K562 (cell line): ENCODE data around the gene MED15. TPM values are rescaled to one million over a fixed set of nuclear protein-coding genes. Genes with fewer than 3 reads are reported as not detected.

Experiments used
- DIDO1 ChIP-seq: fragments of 450-650 bp; IDR thresholded peaks from 2 replicates; pipeline ENCODE4 v1.6.1; 2016; ENCODE audit warnings: low read depth, missing biosample characterization, missing genetic modification characterization
- DMBX1 ChIP-seq: fragments of 250-450 bp; sonication (Bioruptor Pico); IDR thresholded peaks from 2 replicates; pipeline ENCODE4 v1.8.0; 2022; ENCODE audit warnings: inconsistent platforms, mild to moderate bottlenecking, moderate library complexity, borderline replicate concordance
- FOSL1 ChIP-seq: fragments of 200-800 bp; sonication (Bioruptor generic); conservative IDR thresholded peaks from 2 replicates; pipeline ENCODE4 v1.6.1; 2016; ENCODE audit warnings: missing genetic modification characterization, missing compliant biosample characterization
- FOXO4 ChIP-seq: fragments of 450-650 bp; formaldehyde crosslinking; IDR thresholded peaks from 2 replicates; pipeline ENCODE4 v1.4.0; 2020; ENCODE audit warnings: mild to moderate bottlenecking, moderate library complexity
- ILK ChIP-seq: fragments of 450-650 bp; IDR thresholded peaks from 2 replicates; pipeline ENCODE4 v1.6.1; 2016; ENCODE audit warnings: missing genetic modification characterization, low read depth, mild to moderate bottlenecking, missing compliant biosample characterization, moderate library complexity, borderline replicate concordance
- POLR2AphosphoS2 ChIP-seq: IDR thresholded peaks from 2 replicates; pipeline ENCODE4 v1.6.1; 2012; ENCODE audit warnings: low read length, improper control_type of control experiment
- PPARD ChIP-seq: fragments of 250-450 bp; sonication (Bioruptor Pico); IDR thresholded peaks from 2 replicates; pipeline ENCODE4 v1.8.0; 2022; ENCODE audit warnings: inconsistent platforms, mild to moderate bottlenecking, moderate library complexity
- RBM22 ChIP-seq: fragments of 200-400 bp; formaldehyde crosslinking; IDR thresholded peaks from 2 replicates; pipeline ENCODE4 v1.6.1; 2018; ENCODE audit warnings: low read length, low read depth; ENCODE audit not compliant: poor library complexity, severe bottlenecking
- RBM34 ChIP-seq: fragments of 200-400 bp; formaldehyde crosslinking; IDR thresholded peaks from 2 replicates; pipeline ENCODE4 v1.6.1; 2018; ENCODE audit warnings: low read length, borderline replicate concordance; ENCODE audit not compliant: insufficient read depth
- RERE ChIP-seq: sonication (generic); formaldehyde crosslinking; IDR thresholded peaks from 2 replicates; pipeline ENCODE4 v1.8.0; 2023; ENCODE audit warnings: missing genetic modification reagents, mild to moderate bottlenecking, borderline replicate concordance
- TCF3 ChIP-seq: sonication (generic); formaldehyde crosslinking; IDR thresholded peaks from 2 replicates; pipeline ENCODE4 v1.4.0; 2020; ENCODE audit warnings: mild to moderate bottlenecking, missing genetic modification reagents
- YBX1 ChIP-seq: fragments of 450-650 bp; IDR thresholded peaks from 2 replicates; pipeline ENCODE4 v1.7.1; 2016; ENCODE audit warnings: mild to moderate bottlenecking
- ZFX ChIP-seq: sonication (generic); formaldehyde crosslinking; IDR thresholded peaks from 2 replicates; pipeline ENCODE4 v1.8.0; 2022; ENCODE audit warnings: mild to moderate bottlenecking, missing genetic modification reagents, moderate library complexity
- ZNF140 ChIP-seq: fragments of 250-450 bp; sonication (Bioruptor Pico); IDR thresholded peaks from 2 replicates; pipeline ENCODE4 v1.8.0; 2021; ENCODE audit warnings: moderate library complexity, mild to moderate bottlenecking, inconsistent platforms
- ZNF408 ChIP-seq: fragments of 250-450 bp; sonication (Bioruptor Pico); IDR thresholded peaks from 2 replicates; pipeline ENCODE4 v1.4.0; 2020; ENCODE audit warnings: low read depth, mild to moderate bottlenecking, moderate library complexity
- ZNF586 ChIP-seq: fragments of 450-650 bp; formaldehyde crosslinking; conservative IDR thresholded peaks from 2 replicates; pipeline ENCODE4 v1.4.0; 2020; ENCODE audit warnings: mild to moderate bottlenecking, moderate library complexity
- ZNF79 ChIP-seq: fragments of 250-450 bp; sonication (Bioruptor Pico); IDR thresholded peaks from 2 replicates; pipeline ENCODE4 v1.4.0; 2020; ENCODE audit warnings: low read depth, mild to moderate bottlenecking, moderate library complexity
- polyA plus RNA-seq, 8 experiments: library from polyadenylated mRNA; depleted of rRNA in 4 of 8; stranded (reverse) in 5 of 8; unstranded in 3 of 8; fragments of >200 nt; fragmentation: Nextera tagmentation in 2 of 8; fragmentation: Illumina TruSeq in 1 of 8; extraction: Ambion mirVana in 2 of 8; extraction: Trizol in 1 of 8; gene quantifications; 2 replicates each; pipeline versions ENCODE4 v1.2.1 to v1.2.3, GENCODE V29; 2011 to 2014; ENCODE audit warnings: inconsistent platforms in 1 of 8, missing spikeins in 1 of 8
- total RNA-seq, 7 experiments: library from RNA; depleted of rRNA in 6 of 7; stranded (reverse); fragments of >200 nt in 6 of 7; fragmentation: Illumina TruSeq in 2 of 7; extraction: Trizol in 2 of 7; gene quantifications; 2 replicates each; pipeline versions ENCODE4 v1.2.1 to v1.2.3, GENCODE V29; 2011 to 2021; ENCODE audit warnings: low replicate concordance in 1 of 7
- TF ChIP-seq, protein P1 (sequence below): IDR thresholded peaks from 3 replicates; pipeline ENCODE4 v1.6.1; 2011; ENCODE audit warnings: borderline replicate concordance, mild to moderate bottlenecking; ENCODE audit not compliant: insufficient read length, insufficient read depth

Gene MED15
- total and polyA plus RNA-seq, 9 of the 15 experiments (the other 6 are each of a cell fraction or from before 2014, with no cell fraction given): 4.0 to 271 (median 60.1) TPM

GRCh38 chr22:20507253-20508066 lies at the start of gene MED15 (continued):
- TF ChIP-seq YBX1 (no peak), TCF3 (CRISPR knock-in tag) (no peak), RBM22 (peak; percentile 97), DIDO1 (tag) (no peak), ZNF408 (CRISPR knock-in tag) (no peak), ZFX (CRISPR knock-in tag) (no peak), ZNF586 (no peak), ZNF79 (CRISPR knock-in tag) (no peak), RBM34 (no peak), FOXO4 (CRISPR knock-in tag) (no peak), DMBX1 (CRISPR knock-in tag) (no peak), RERE (CRISPR knock-in tag) (no peak), FOSL1 (tag) (no peak), ZNF140 (CRISPR knock-in tag) (no peak), POLR2AphosphoS2 (peak; percentile 98), ILK (no peak), PPARD (CRISPR knock-in tag) (no peak)
- TF ChIP-seq, protein P1, sequence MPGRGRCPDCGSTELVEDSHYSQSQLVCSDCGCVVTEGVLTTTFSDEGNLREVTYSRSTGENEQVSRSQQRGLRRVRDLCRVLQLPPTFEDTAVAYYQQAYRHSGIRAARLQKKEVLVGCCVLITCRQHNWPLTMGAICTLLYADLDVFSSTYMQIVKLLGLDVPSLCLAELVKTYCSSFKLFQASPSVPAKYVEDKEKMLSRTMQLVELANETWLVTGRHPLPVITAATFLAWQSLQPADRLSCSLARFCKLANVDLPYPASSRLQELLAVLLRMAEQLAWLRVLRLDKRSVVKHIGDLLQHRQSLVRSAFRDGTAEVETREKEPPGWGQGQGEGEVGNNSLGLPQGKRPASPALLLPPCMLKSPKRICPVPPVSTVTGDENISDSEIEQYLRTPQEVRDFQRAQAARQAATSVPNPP: no peak
